Kidney (tissue), 14 donors: Measurements from ENCODE around the gene IL17F. TPM values are rescaled to one million over a fixed set of nuclear protein-coding genes. Genes with fewer than 3 reads are reported as not detected.

ENCODE experiments used
- DNase-seq, 5 donors: peaks; one replicate each; pipeline ENCODE4 v3.0.0-alpha.2; 2013 to 2020
- FAIRE-seq: peaks from 2 replicates; lab custom pipeline; 2012; peaks lifted over from hg19 to GRCh38; lab: Jason Lieb, UNC
- H3K27ac ChIP-seq, 2 donors: one replicate each; pipeline ENCODE4 v1.7.0; 2013; ENCODE audit warnings: low read depth in 2 of 2, low read length in 2 of 2, inconsistent platforms in 1 of 2
- H3K27me3 ChIP-seq: one replicate; pipeline ENCODE4 v1.7.1; 2013; ENCODE audit warnings: low read length, inconsistent platforms; ENCODE audit not compliant: control insufficient read depth, insufficient read depth
- H3K36me3 ChIP-seq, 3 donors: one replicate each; pipeline versions ENCODE4 v1.7.0 to v1.7.1; 2013; ENCODE audit warnings: low read length in 3 of 3, control low read depth in 1 of 3, inconsistent platforms in 1 of 3; ENCODE audit not compliant: insufficient read depth in 3 of 3, control insufficient read depth in 2 of 3
- H3K4me1 ChIP-seq, 3 donors: one replicate each; pipeline versions ENCODE4 v1.7.0 to v1.7.1; 2013; ENCODE audit warnings: low read length in 3 of 3, inconsistent platforms in 1 of 3, low read depth in 1 of 3; ENCODE audit not compliant: control insufficient read depth in 2 of 3, insufficient read depth in 2 of 3
- H3K4me3 ChIP-seq, 3 donors: one replicate each; pipeline versions ENCODE4 v1.7.0 to v1.8.1; 2013; ENCODE audit warnings: low read length in 3 of 3, control low read depth in 1 of 3, inconsistent platforms in 1 of 3
- H3K9ac ChIP-seq, 3 donors: one replicate each; pipeline versions ENCODE4 v1.7.0 to v1.7.1; 2013; ENCODE audit warnings: low read length in 3 of 3, control low read depth in 1 of 3, inconsistent platforms in 1 of 3
- H3K9me3 ChIP-seq, 3 donors: one replicate each; pipeline versions ENCODE4 v1.7.0 to v1.7.1; 2013; ENCODE audit warnings: low read length in 3 of 3, control low read depth in 1 of 3, inconsistent platforms in 1 of 3; ENCODE audit not compliant: control insufficient read depth in 2 of 3, insufficient read depth in 1 of 3
- CTCF ChIP-seq: IDR thresholded peaks from 3 replicates; pipeline ENCODE4 v1.5.1; 2012; ENCODE audit warnings: mild to moderate bottlenecking, moderate library complexity, borderline replicate concordance; ENCODE audit not compliant: insufficient read depth; ENCODE audit errors: extremely low read depth
- intact Hi-C: fragments of 100-400 bp; cut with DNase I; formaldehyde crosslinking; loops from one replicate; pipeline ENCODE4 v1.11.1; 2022
- polyA plus RNA-seq: library from polyadenylated mRNA; stranded (reverse); fragments of 350-450 nt; fragmentation: Illumina TruSeq; extraction: RNeasy Lipid Tissue Mini Kit (QIAGEN cat#74804); gene quantifications from one replicate; pipeline ENCODE4 v1.2.3, GENCODE V29; 2014; ENCODE audit warnings: low read depth, low replicate concordance; ENCODE audit not compliant: insufficient read depth
- total RNA-seq: library from RNA; stranded (reverse); fragmentation: NEBNext Ultra II Directional; extraction: Animal tissue kit (Norgen Biotek cat#: 25700); gene quantifications from one replicate; pipeline ENCODE4 v1.2.1, GENCODE V29; 2021
- donor health status: control.
- donor health status: control.
- donor health status: control.
- donor health status: control.
- donor health status: control.
- donor health status: DM: yes; HTN: yes; CAD: no.
- donor health status: Normal renal cell carcinoma (clear cell type).

Gene IL17F
- total and polyA plus RNA-seq, 2 donors from 2014 or later: not detected

- DNase-seq: no peak
- H3K4me1 ChIP-seq: no peaks in the 10 kb centered on the region
- intact Hi-C loops: no loop called here
- H3K9ac ChIP-seq: no peak overlapping the region
- H3K27ac ChIP-seq: no peak overlapping the region
- no peak for TF ChIP-seq CTCF
- H3K27me3 ChIP-seq: no peaks in the 10 kb centered on the region
- no peak overlapping the region for H3K4me3 ChIP-seq
- H3K36me3 ChIP-seq: no peaks in the 10 kb centered on the region
- no peak for FAIRE-seq
- H3K9me3 ChIP-seq: no peaks in the 10 kb centered on the region
Observed at GRCh38 chr6:52255434-52255833, 11.1 kb upstream of the IL17F start.

- H3K27ac ChIP-seq: no peak overlapping the region
- H3K27me3 ChIP-seq: no peaks in the 10 kb centered on the region
- no peak for FAIRE-seq
- no peaks in the 10 kb centered on the region for H3K36me3 ChIP-seq
- intact Hi-C loops: no loop called here
- no peak overlapping the region for H3K9ac ChIP-seq
- H3K4me1 ChIP-seq: no peaks in the 10 kb centered on the region
- H3K4me3 ChIP-seq: no peak overlapping the region
- TF ChIP-seq CTCF: no peak
- no peak for DNase-seq
- no peaks in the 10 kb centered on the region for H3K9me3 ChIP-seq
Observed at GRCh38 chr6:52254731-52255378, 10.6 kb upstream of the IL17F start.

- no peak overlapping the region for H3K27ac ChIP-seq
- H3K4me1 ChIP-seq: no peaks in the 10 kb centered on the region
- FAIRE-seq (no peak), DNase-seq (no peak)
- intact Hi-C loops: no loop called here
- no peak overlapping the region for H3K9ac ChIP-seq
- no peak for TF ChIP-seq CTCF
- H3K27me3 ChIP-seq: no peaks in the 10 kb centered on the region
- no peaks in the 10 kb centered on the region for H3K9me3 ChIP-seq
- no peaks in the 10 kb centered on the region for H3K36me3 ChIP-seq
- no peak overlapping the region for H3K4me3 ChIP-seq
Observed at GRCh38 chr6:52253494-52253893, 9.2 kb upstream of the IL17F start.

- TF ChIP-seq CTCF: no peak
- intact Hi-C loops: no loop called here
- Histone ChIP-seq H3K4me3 (no peak overlapping the region), H3K36me3 (no peaks in the 10 kb centered on the region), H3K9ac (no peak overlapping the region), H3K4me1 (no peaks in the 10 kb centered on the region), H3K9me3 (no peaks in the 10 kb centered on the region), H3K27ac (no peak overlapping the region), H3K27me3 (no peaks in the 10 kb centered on the region)
- FAIRE-seq (no peak), DNase-seq (no peak)
Observed at GRCh38 chr6:52251113-52251512, 6.8 kb upstream of the IL17F start.
